Lower lobe of right lung (tissue), 2 donors: ENCODE data around the gene FBH1. TPM values are rescaled to one million over a fixed set of nuclear protein-coding genes. Genes with fewer than 3 reads are reported as not detected.

Source experiments
- ATAC-seq, 2 donors: fragments of 200-7000 bp; cut with Tn5 transposase; one replicate each; pipeline ENCODE4 v1.9.1; 2020 to 2022; ENCODE audit warnings: mild to moderate bottlenecking in 2 of 2, moderate library complexity in 2 of 2
- DNase-seq: peaks from one replicate; pipeline ENCODE4 v3.0.0-alpha.2; 2020
- H3K27ac ChIP-seq: fragments of 200-600 bp; one replicate; pipeline ENCODE4 v1.8.0; 2022
- H3K27me3 ChIP-seq: fragments of 200-600 bp; one replicate; pipeline ENCODE4 v1.8.0; 2022; ENCODE audit warnings: low read depth
- H3K36me3 ChIP-seq: fragments of 200-600 bp; one replicate; pipeline ENCODE4 v1.8.0; 2022; ENCODE audit warnings: mild to moderate bottlenecking
- H3K4me1 ChIP-seq: fragments of 200-600 bp; one replicate; pipeline ENCODE4 v1.8.0; 2022
- H3K4me3 ChIP-seq: fragments of 200-600 bp; one replicate; pipeline ENCODE4 v1.8.0; 2022; ENCODE audit warnings: mild to moderate bottlenecking
- H3K9me3 ChIP-seq: fragments of 200-600 bp; one replicate; pipeline ENCODE4 v1.8.0; 2022
- intact Hi-C: fragments of 100-400 bp; cut with DNase I; formaldehyde crosslinking; loops from one replicate; pipeline ENCODE4 v1.11.0; 2022
- total RNA-seq: library from RNA; stranded (reverse); fragmentation: NEBNext Ultra II Directional; extraction: Animal tissue kit (Norgen Biotek cat#: 25700); gene quantifications from one replicate; pipeline ENCODE4 v1.2.1, GENCODE V29; 2021
- TF ChIP-seq, protein P1 (sequence below): fragments of 200-600 bp; IDR thresholded peaks from one replicate; pipeline ENCODE4 v1.8.0; 2022; ENCODE audit warnings: antibody characterized with exemption, mild to moderate bottlenecking
- donor health status: DM: no; HTN: yes; CAD: no; lungs with severe emphysema.

Gene FBH1
- total RNA-seq, 1 donor from 2014 or later = 64.7 TPM

DNA sequence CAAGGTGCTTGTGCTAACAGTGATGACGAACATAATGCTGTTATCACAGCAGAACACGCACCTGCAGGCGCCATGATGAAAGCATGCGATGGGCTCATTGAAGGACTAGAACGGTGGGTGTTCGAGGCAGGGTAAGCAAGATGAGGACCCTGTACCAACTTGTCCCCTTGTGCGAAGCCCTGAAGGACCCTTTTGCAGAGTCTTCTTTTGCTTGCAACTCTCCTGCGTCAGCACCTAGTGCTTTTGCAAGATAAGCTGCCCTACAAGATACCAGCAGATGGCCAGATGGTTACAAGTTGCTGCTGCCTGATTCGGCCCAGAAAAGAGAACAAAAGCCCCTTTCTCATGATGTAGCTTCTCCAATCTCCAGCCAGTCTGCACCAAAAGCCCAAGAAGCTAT lies 91.5 kb downstream of the FBH1 start:
- TF ChIP-seq, protein P1, sequence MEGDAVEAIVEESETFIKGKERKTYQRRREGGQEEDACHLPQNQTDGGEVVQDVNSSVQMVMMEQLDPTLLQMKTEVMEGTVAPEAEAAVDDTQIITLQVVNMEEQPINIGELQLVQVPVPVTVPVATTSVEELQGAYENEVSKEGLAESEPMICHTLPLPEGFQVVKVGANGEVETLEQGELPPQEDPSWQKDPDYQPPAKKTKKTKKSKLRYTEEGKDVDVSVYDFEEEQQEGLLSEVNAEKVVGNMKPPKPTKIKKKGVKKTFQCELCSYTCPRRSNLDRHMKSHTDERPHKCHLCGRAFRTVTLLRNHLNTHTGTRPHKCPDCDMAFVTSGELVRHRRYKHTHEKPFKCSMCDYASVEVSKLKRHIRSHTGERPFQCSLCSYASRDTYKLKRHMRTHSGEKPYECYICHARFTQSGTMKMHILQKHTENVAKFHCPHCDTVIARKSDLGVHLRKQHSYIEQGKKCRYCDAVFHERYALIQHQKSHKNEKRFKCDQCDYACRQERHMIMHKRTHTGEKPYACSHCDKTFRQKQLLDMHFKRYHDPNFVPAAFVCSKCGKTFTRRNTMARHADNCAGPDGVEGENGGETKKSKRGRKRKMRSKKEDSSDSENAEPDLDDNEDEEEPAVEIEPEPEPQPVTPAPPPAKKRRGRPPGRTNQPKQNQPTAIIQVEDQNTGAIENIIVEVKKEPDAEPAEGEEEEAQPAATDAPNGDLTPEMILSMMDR = no peak
- no peak for DNase-seq
- Histone ChIP-seq H3K36me3 (no peaks in the 10 kb centered on the region), H3K27ac (no peak overlapping the region), H3K4me1 (no peaks in the 10 kb centered on the region), H3K27me3 (no peaks in the 10 kb centered on the region), H3K9me3 (no peaks in the 10 kb centered on the region), H3K4me3 (no peak overlapping the region)
- no peak for ATAC-seq
- intact Hi-C loops = no loop called here

DNA sequence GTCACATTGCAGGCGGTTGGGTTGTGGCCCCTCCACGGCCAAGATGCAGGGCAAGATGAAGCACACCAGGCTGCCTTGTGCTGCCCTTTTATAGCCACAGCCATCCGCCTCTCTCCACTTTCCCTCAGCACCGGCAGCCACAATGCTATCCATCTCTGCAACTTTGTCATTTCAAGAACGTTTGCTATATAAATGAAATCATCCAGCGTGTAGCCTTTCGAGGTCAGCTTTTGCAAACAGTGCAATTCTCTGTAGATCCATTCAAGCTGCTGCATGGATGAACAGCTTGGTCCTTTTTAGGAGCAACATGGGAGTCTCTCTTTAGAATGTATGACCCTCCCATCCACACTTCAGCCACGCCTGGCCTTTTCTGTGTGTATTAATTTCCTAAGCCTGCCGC lies 93.7 kb downstream of the FBH1 start:
- ATAC-seq = peak; percentile 12 to 58
- no peak for DNase-seq
- Histone ChIP-seq H3K27ac (peak overlapping the region; percentile 28), H3K4me3 (no peak overlapping the region), H3K27me3 (no peaks in the 10 kb centered on the region), H3K36me3 (no peaks in the 10 kb centered on the region), H3K4me1 (no peaks in the 10 kb centered on the region), H3K9me3 (no peaks in the 10 kb centered on the region)
- TF ChIP-seq, protein P1 = no peak
- intact Hi-C loops = no loop called here

DNA sequence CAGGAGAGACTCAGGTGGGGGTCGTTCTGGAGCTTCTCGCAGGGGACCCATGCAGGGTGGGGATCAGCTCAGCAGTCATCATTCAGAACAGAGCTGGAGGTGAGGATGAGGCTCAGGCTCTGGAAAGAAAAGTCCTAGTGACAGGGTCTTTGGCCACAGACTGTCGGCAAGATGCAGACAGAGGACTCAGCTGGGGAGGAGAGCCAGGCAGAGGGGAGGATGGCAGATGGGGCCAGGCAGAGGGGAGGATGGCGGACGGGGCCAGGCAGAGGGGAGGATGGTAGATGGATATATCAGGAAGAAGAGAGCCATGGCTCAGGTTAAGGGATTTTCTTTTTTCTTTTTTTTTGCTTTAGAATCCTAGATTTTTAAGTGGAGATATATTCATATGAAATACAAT lies 95.0 kb downstream of the FBH1 start:
- no peak for ATAC-seq

More for the DNA sequence above, 95.0 kb downstream of the FBH1 start:
- no peaks in the 10 kb centered on the region for H3K9me3 ChIP-seq
- no peaks in the 10 kb centered on the region for H3K27me3 ChIP-seq
- H3K36me3 ChIP-seq = no peaks in the 10 kb centered on the region
- H3K4me3 ChIP-seq = no peak overlapping the region
- DNase-seq = no peak
- intact Hi-C loops = no loop called here
- TF ChIP-seq, protein P1 = no peak
- H3K27ac ChIP-seq = no peak overlapping the region
- H3K4me1 ChIP-seq = no peaks in the 10 kb centered on the region

Other genes with a start within 250 kb of the FBH1 start
- gene ASB13, start 223.6 kb upstream of the FBH1 start, total RNA-seq = 27.6 TPM
- 48.9 TPM for gene TASOR2, start 205.4 kb upstream of the FBH1 start, total RNA-seq
- gene GDI2, start 76.8 kb upstream of the FBH1 start, total RNA-seq = 192 TPM
- 5.6 TPM for gene ANKRD16, start 350 bp upstream of the FBH1 start, total RNA-seq
- 28.5 TPM for gene IL15RA, start 87.3 kb downstream of the FBH1 start, total RNA-seq
- 2.9 TPM for gene IL2RA, start 172.1 kb downstream of the FBH1 start, total RNA-seq
- 90.8 TPM for gene RBM17, start 198.8 kb downstream of the FBH1 start, total RNA-seq